NCI-H2107 (cell line): ENCODE results near the gene IFITM1.
"Not testable (repeated sequence)": the region's sequence is repeated elsewhere in the genome, so short reads cannot be mapped to it uniquely, and the experiment has no call there.

ENCODE experiments used
- DNase-seq: peaks from one replicate; lab custom pipeline; 2025; lab: John Stamatoyannopoulos, UW

IFITM1 gene

GRCh38 chr11:326592-326841 lies 12.7 kb downstream of the IFITM1 start:
- no peak for DNase-seq

- DNase-seq: no peak
Observed at GRCh38 chr11:326842-327580, 13.2 kb downstream of the IFITM1 start.

GRCh38 chr11:327581-327923 lies 13.7 kb downstream of the IFITM1 start:
- DNase-seq: no peak

GRCh38 chr11:328012-328411 lies 14.2 kb downstream of the IFITM1 start:
- no peak for DNase-seq

GRCh38 chr11:328516-329100 lies 14.8 kb downstream of the IFITM1 start:
- DNase-seq: not testable (repeated sequence)

GRCh38 chr11:329886-330253 lies 16.0 kb downstream of the IFITM1 start:
- DNase-seq: no peak

GRCh38 chr11:330307-330693 lies 16.5 kb downstream of the IFITM1 start:
- no peak for DNase-seq

- no peak for DNase-seq
Observed at GRCh38 chr11:330694-331357, 17.0 kb downstream of the IFITM1 start.

- DNase-seq: no peak
Observed at GRCh38 chr11:331358-332060, 17.7 kb downstream of the IFITM1 start.

GRCh38 chr11:332651-333480 lies 19.0 kb downstream of the IFITM1 start:
- no peak for DNase-seq

GRCh38 chr11:333616-334263 lies 19.9 kb downstream of the IFITM1 start:
- not testable (repeated sequence) for DNase-seq

GRCh38 chr11:334264-334994 lies 20.6 kb downstream of the IFITM1 start:
- no peak for DNase-seq

- no peak for DNase-seq
Observed at GRCh38 chr11:335779-336658, 22.2 kb downstream of the IFITM1 start.

GRCh38 chr11:336659-337198 lies 22.9 kb downstream of the IFITM1 start:
- no peak for DNase-seq

GRCh38 chr11:337711-338110 lies 23.9 kb downstream of the IFITM1 start:
- DNase-seq: no peak

GRCh38 chr11:339963-340362 lies 26.1 kb downstream of the IFITM1 start:
- DNase-seq: no peak

GRCh38 chr11:340539-341512 lies 27.0 kb downstream of the IFITM1 start:
- DNase-seq: no peak

GRCh38 chr11:342328-342727 lies 28.5 kb downstream of the IFITM1 start:
- DNase-seq: no peak
